HepG2 (cell line): ENCODE data around the gene SEC31A. TPM values are rescaled to one million over a fixed set of nuclear protein-coding genes. Genes with fewer than 3 reads are reported as not detected.

Experiments
- ATAC-seq: fragments of 200-7000 bp; cut with Tn5 transposase; 3 replicates; pipeline ENCODE4 v1.9.1; 2020; ENCODE audit warnings: mild to moderate bottlenecking, moderate library complexity
- BruUV-seq: library from RNA; stranded (reverse); fragments of 400-500 nt; replicated peaks from 2 replicates; lab custom pipeline; 2021; lab: Mats Ljungman, UMichigan
- CTCF ChIA-PET: fragments of 300-600 bp; formaldehyde crosslinking; extraction: SDS; loops from one replicate; lab custom pipeline; 2021; ENCODE audit warnings: low total read pairs, inconsistent platforms, low intra/inter-chr PET ratio; lab: Yijun Ruan, JAX
- POLR2A ChIA-PET: fragments of 350-600 bp; sonication (Branson Sonifier 250); formaldehyde crosslinking; loops from one replicate; lab custom pipeline; 2020; ENCODE audit warnings: antibody characterized with exemption, inconsistent platforms; lab: Yijun Ruan, JAX
- DNase-seq: peaks from one replicate; pipeline ENCODE4 v3.0.0-alpha.2; 2015; ENCODE audit warnings: low spot score
- FAIRE-seq: peaks from 3 replicates; lab custom pipeline; 2011; peaks lifted over from hg19 to GRCh38; lab: Jason Lieb, UNC
- H2AFZ ChIP-seq: one replicate; pipeline ENCODE4 v1.6.1; 2011; ENCODE audit warnings: low read length, inconsistent platforms
- H3K27ac ChIP-seq: fragments of 300-600 bp; 3 replicates; pipeline ENCODE4 v1.8.0; 2011; ENCODE audit warnings: mixed run types, mild to moderate bottlenecking, mixed read lengths, low read length, inconsistent platforms; ENCODE audit not compliant: insufficient read depth; ENCODE audit errors: extremely low read length
- H3K27me3 ChIP-seq, 2 experiments: fragments of 200-600 bp in 1 of 2; 2 replicates in 1 of 2; 3 replicates in 1 of 2; pipeline versions ENCODE4 v1.6.0 to v1.8.0; 2011; ENCODE audit warnings: low read length in 2 of 2, mild to moderate bottlenecking in 2 of 2, moderate library complexity in 2 of 2, inconsistent platforms in 1 of 2; ENCODE audit not compliant: insufficient read depth in 2 of 2, control insufficient read depth in 1 of 2
- H3K36me3 ChIP-seq, 2 experiments: fragments of 200-600 bp in 1 of 2; replicated peaks in 1 of 2; 2 replicates in 1 of 2; 3 replicates in 1 of 2; pipeline versions ENCODE4 v1.5.1 to v1.8.0; 2011; ENCODE audit warnings: low read length in 2 of 2, inconsistent platforms in 1 of 2; ENCODE audit not compliant: insufficient read depth in 2 of 2, control insufficient read depth in 1 of 2
- H3K4me1 ChIP-seq: 2 replicates; pipeline ENCODE4 v1.5.1; 2012; ENCODE audit warnings: low read length, inconsistent platforms; ENCODE audit not compliant: insufficient read depth
- H3K4me2 ChIP-seq: 2 replicates; pipeline ENCODE4 v1.6.0; 2011; ENCODE audit warnings: low read depth, low read length, inconsistent platforms
- H3K4me3 ChIP-seq, 3 experiments: fragments of 200-600 bp in 1 of 3; sonication (generic), shearing (Covaris generic) in 1 of 3; replicated peaks in 1 of 3; 2 replicates each; pipeline ENCODE4 v1.5.1; 2011 to 2016; ENCODE audit warnings: low read length in 3 of 3, inconsistent platforms in 2 of 3, low read depth in 2 of 3, mild to moderate bottlenecking in 2 of 3, control low read depth in 1 of 3, mixed read lengths in 1 of 3; ENCODE audit not compliant: insufficient read depth in 1 of 3
- H3K79me2 ChIP-seq: one replicate; pipeline ENCODE4 v1.6.1; 2011; ENCODE audit warnings: low read length, inconsistent platforms; ENCODE audit not compliant: insufficient read depth
- H3K9ac ChIP-seq: 2 replicates; pipeline ENCODE4 v1.6.0; 2011; ENCODE audit warnings: mild to moderate bottlenecking, low read depth, low read length, inconsistent platforms; ENCODE audit not compliant: insufficient read depth
- H3K9me3 ChIP-seq: 2 replicates; pipeline ENCODE4 v1.5.1; 2012; ENCODE audit warnings: mild to moderate bottlenecking, low read length
- H4K20me1 ChIP-seq: 2 replicates; pipeline ENCODE4 v1.6.0; 2011; ENCODE audit warnings: inconsistent platforms, mild to moderate bottlenecking, low read length, moderate library complexity; ENCODE audit not compliant: insufficient read depth
- HOXD1 ChIP-seq: sonication (generic); formaldehyde crosslinking; IDR thresholded peaks from 2 replicates; pipeline ENCODE4 v1.5.0; 2020; ENCODE audit warnings: missing genetic modification reagents
- NFATC3 ChIP-seq: sonication (generic); formaldehyde crosslinking; IDR thresholded peaks from 2 replicates; pipeline ENCODE4 v1.5.1; 2020; ENCODE audit warnings: mild to moderate bottlenecking, missing genetic modification reagents
- NFYB ChIP-seq: sonication (generic); formaldehyde crosslinking; IDR thresholded peaks from 2 replicates; pipeline ENCODE4 v1.4.0; 2020; ENCODE audit warnings: missing genetic modification reagents
- PAWR ChIP-seq: sonication (generic); formaldehyde crosslinking; IDR thresholded peaks from 2 replicates; pipeline ENCODE4 v1.4.0; 2020; ENCODE audit warnings: missing genetic modification reagents, mild to moderate bottlenecking, borderline replicate concordance
- RORA ChIP-seq: sonication (generic); formaldehyde crosslinking; IDR thresholded peaks from 2 replicates; pipeline ENCODE4 v1.5.0; 2020; ENCODE audit warnings: mild to moderate bottlenecking, missing genetic modification reagents, moderate library complexity
- SP140L ChIP-seq: sonication (generic); formaldehyde crosslinking; IDR thresholded peaks from 2 replicates; pipeline ENCODE4 v1.4.0; 2020; ENCODE audit warnings: missing genetic modification reagents, borderline replicate concordance
- SUZ12 ChIP-seq: fragments of 150-350 bp; IDR thresholded peaks from 2 replicates; pipeline ENCODE4 v1.6.1; 2014; ENCODE audit warnings: low read depth, low read length
- TBX2 ChIP-seq: sonication (generic); formaldehyde crosslinking; IDR thresholded peaks from 2 replicates; pipeline ENCODE4 v1.5.0; 2020; ENCODE audit warnings: missing genetic modification reagents, mild to moderate bottlenecking, borderline replicate concordance
- U2AF2 ChIP-seq: fragments of 200-400 bp; formaldehyde crosslinking; IDR thresholded peaks from 2 replicates; pipeline ENCODE4 v1.6.1; 2017; ENCODE audit warnings: low read depth, mild to moderate bottlenecking, low read length
- YY1 ChIP-seq: IDR thresholded peaks from 2 replicates; pipeline ENCODE4 v1.6.1; 2011; ENCODE audit warnings: low read length, low read depth, moderate library complexity, mild to moderate bottlenecking; ENCODE audit not compliant: insufficient read depth, insufficient replicate concordance
- ZFY ChIP-seq: sonication (generic); formaldehyde crosslinking; IDR thresholded peaks from 2 replicates; pipeline ENCODE4 v1.4.0; 2020; ENCODE audit warnings: missing genetic modification reagents
- ZNF432 ChIP-seq: sonication (generic); formaldehyde crosslinking; IDR thresholded peaks from 2 replicates; pipeline ENCODE4 v1.5.0; 2020; ENCODE audit warnings: missing genetic modification reagents, mild to moderate bottlenecking, borderline replicate concordance
- ZNF670 ChIP-seq: sonication (generic); formaldehyde crosslinking; IDR thresholded peaks from 2 replicates; pipeline ENCODE4 v1.8.0; 2022; ENCODE audit warnings: mild to moderate bottlenecking, missing genetic modification reagents, borderline replicate concordance
- ZNF678 ChIP-seq: sonication (generic); formaldehyde crosslinking; IDR thresholded peaks from 2 replicates; pipeline ENCODE4 v1.4.0; 2020; ENCODE audit warnings: mild to moderate bottlenecking, missing genetic modification reagents
- WGBS: methylation state at CpG from one replicate; pipeline ENCODE4 v1.1.6; 2017; ENCODE audit warnings: low lambda C conversion rate; 5-methylcytosine and 5-hydroxymethylcytosine counted together
- in situ Hi-C: cut with HindIII; loops from 2 replicates; pipeline ENCODE4 v1.10.0; 2017; ENCODE audit warnings: low pct_unique_long_range_greater_than_20kb; ENCODE audit not compliant: extremely low pct_ligation_motif_present
- intact Hi-C: fragments of 100-400 bp; cut with micrococcal nuclease; formaldehyde crosslinking; loops from one replicate; pipeline ENCODE4 v1.10.0; 2022; ENCODE audit not compliant: unreplicated experiment
- polyA plus RNA-seq, 8 experiments: library from polyadenylated mRNA; depleted of rRNA in 3 of 8; stranded (reverse) in 7 of 8; unstranded in 1 of 8; fragments of >200 nt; fragmentation: Illumina TruSeq in 4 of 8; extraction: Trizol in 4 of 8; gene quantifications; 2 replicates each; pipeline versions ENCODE4 v1.2.1 to v1.2.3, GENCODE V29; 2011 to 2016; ENCODE audit warnings: low read depth in 4 of 8, missing spikeins in 1 of 8, mixed read lengths in 1 of 8; ENCODE audit not compliant: insufficient read depth in 1 of 8
- total RNA-seq, 5 experiments: library from RNA; depleted of rRNA; stranded (reverse); fragments of >200 nt; fragmentation: Illumina TruSeq; extraction: Trizol; gene quantifications; 2 replicates each; pipeline ENCODE4 v1.2.3, GENCODE V29; 2016; ENCODE audit warnings: low read depth in 1 of 5
- TF ChIP-seq, protein P1 (sequence below): sonication (generic); formaldehyde crosslinking; IDR thresholded peaks from 2 replicates; pipeline ENCODE4 v1.4.0; 2020; ENCODE audit warnings: mild to moderate bottlenecking, missing genetic modification reagents
- TF ChIP-seq, protein P2 (sequence below): sonication (generic); formaldehyde crosslinking; IDR thresholded peaks from 2 replicates; pipeline ENCODE4 v1.4.0; 2020; ENCODE audit warnings: missing genetic modification reagents, low read depth, mild to moderate bottlenecking, borderline replicate concordance
- TF ChIP-seq, protein P3 (sequence below): IDR thresholded peaks from 2 replicates; pipeline ENCODE4 v1.6.1; 2016
- TF ChIP-seq, protein P4 (sequence below): sonication (generic); formaldehyde crosslinking; conservative IDR thresholded peaks from 2 replicates; pipeline ENCODE4 v1.4.0; 2020; ENCODE audit warnings: missing genetic modification reagents

SEC31A gene
- total and polyA plus RNA-seq, 2 of the 13 experiments (the other 11 are each of a cell fraction or from before 2014, with no cell fraction given), result 231 to 435 TPM

DNA sequence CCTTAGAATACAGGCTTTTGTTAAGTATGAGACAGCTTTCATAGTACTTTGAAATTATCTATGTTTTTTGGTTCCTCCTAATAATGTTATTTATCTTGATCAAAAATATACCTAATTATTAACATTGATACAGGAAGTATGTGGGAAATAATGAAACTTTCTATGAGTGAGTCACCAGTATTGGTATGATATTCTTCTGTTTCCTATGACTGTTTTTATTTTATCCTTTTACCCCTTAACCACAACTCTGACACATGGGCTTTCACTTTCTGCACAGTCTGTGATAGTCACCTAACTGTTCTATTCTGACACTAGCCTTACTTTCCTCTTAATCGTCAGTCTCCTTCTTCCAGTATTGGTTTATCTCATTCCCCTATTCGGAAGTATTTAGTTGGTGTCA, 14.3 kb upstream of the SEC31A start:
- ChIA-PET POLR2A (no interaction called here), CTCF (no interaction called here)
- Histone ChIP-seq H3K9ac (no peak overlapping the region), H3K4me3 (no peak overlapping the region), H3K27ac (no peak overlapping the region), H3K36me3 (peaks cover 1 to 7% of the 10 kb centered on the region in 2 experiments), H3K4me1 (peaks cover 14% of the 10 kb centered on the region), H3K4me2 (no peak overlapping the region), H3K9me3 (no peaks in the 10 kb centered on the region), H4K20me1 (no peaks in the 10 kb centered on the region), H3K79me2 (peaks cover 27% of the 10 kb centered on the region), H2AFZ (no peak overlapping the region), H3K27me3 (no peaks in the 10 kb centered on the region; a peak in 1 of 5 replicates)
- DNase-seq (no peak), ATAC-seq (no peak), FAIRE-seq (no peak)
- WGBS, result 94% methylated on average over 2 of the region's 2 CpGs
- BruUV-seq, result no TSS peak
- in situ Hi-C loops (no loop called here), intact Hi-C loops (no loop called here)
- TF ChIP-seq, protein P1, sequence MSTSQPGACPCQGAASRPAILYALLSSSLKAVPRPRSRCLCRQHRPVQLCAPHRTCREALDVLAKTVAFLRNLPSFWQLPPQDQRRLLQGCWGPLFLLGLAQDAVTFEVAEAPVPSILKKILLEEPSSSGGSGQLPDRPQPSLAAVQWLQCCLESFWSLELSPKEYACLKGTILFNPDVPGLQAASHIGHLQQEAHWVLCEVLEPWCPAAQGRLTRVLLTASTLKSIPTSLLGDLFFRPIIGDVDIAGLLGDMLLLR, result no peak
- TF ChIP-seq ZNF670, result no peak
- TF ChIP-seq ZNF678, result no peak
- TF ChIP-seq YY1, result no peak
- TF ChIP-seq, protein P2, sequence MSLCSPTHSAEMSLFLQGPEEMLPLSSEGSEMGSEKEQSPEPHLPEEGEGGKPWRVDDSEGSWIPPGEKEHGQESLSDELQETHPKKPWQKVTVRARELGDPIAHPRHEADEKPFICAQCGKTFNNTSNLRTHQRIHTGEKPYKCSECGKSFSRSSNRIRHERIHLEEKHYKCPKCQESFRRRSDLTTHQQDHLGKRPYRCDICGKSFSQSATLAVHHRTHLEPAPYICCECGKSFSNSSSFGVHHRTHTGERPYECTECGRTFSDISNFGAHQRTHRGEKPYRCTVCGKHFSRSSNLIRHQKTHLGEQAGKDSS (CRISPR knock-in tag), result no peak
- TF ChIP-seq U2AF2, result no peak

DNA sequence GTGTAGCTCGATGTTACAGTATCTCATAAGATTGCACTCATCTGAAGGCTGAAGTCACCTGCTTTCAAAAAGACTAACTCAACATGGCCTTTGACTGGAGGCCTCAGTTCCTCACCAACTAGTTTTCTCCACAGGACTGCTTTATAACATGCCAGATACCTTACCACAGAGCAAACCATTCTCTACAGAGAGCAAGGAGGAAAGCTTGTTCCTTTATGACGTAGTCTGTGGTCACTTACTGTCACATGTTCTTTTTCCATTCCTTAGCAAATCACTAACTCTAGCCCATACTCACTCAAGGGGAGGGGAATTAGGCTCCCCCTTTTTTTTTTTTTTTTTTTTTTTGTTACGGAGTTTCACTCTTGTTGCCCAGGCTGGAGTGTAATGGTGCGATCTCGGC, 12.8 kb upstream of the SEC31A start:
- Histone ChIP-seq H2AFZ (no peak overlapping the region), H3K4me3 (no peak overlapping the region), H3K9me3 (no peaks in the 10 kb centered on the region), H3K4me2 (no peak overlapping the region), H4K20me1 (no peaks in the 10 kb centered on the region), H3K79me2 (peaks cover 39% of the 10 kb centered on the region), H3K36me3 (peaks cover 1 to 7% of the 10 kb centered on the region in 2 experiments), H3K27me3 (no peaks in the 10 kb centered on the region; a peak in 1 of 5 replicates), H3K4me1 (peaks cover 18% of the 10 kb centered on the region), H3K9ac (no peak overlapping the region), H3K27ac (no peak overlapping the region)
- in situ Hi-C loops (no loop called here), intact Hi-C loops (no loop called here)
- CTCF ChIA-PET, result no interaction called here
- 97% methylated on average over 5 of the region's 5 CpGs for WGBS
- no peak for FAIRE-seq
- ATAC-seq, result no peak
- DNase-seq, result no peak
- POLR2A ChIA-PET, result no interaction called here
- BruUV-seq, result no TSS peak
- TF ChIP-seq, protein P3, sequence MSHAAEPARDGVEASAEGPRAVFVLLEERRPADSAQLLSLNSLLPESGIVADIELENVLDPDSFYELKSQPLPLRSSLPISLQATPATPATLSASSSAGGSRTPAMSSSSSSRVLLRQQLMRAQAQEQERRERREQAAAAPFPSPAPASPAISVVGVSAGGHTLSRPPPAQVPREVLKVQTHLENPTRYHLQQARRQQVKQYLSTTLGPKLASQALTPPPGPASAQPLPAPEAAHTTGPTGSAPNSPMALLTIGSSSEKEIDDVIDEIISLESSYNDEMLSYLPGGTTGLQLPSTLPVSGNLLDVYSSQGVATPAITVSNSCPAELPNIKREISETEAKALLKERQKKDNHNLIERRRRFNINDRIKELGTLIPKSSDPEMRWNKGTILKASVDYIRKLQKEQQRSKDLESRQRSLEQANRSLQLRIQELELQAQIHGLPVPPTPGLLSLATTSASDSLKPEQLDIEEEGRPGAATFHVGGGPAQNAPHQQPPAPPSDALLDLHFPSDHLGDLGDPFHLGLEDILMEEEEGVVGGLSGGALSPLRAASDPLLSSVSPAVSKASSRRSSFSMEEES, result no peak
- TF ChIP-seq NFYB (CRISPR knock-in tag), result no peak
- no peak for TF ChIP-seq ZFY (CRISPR knock-in tag)
- TF ChIP-seq ZNF432 (CRISPR knock-in tag), result no peak
- TF ChIP-seq RORA, result no peak
- TF ChIP-seq PAWR, result no peak
- no peak for TF ChIP-seq SP140L (CRISPR knock-in tag)
- no peak for TF ChIP-seq HOXD1 (CRISPR knock-in tag)
- TF ChIP-seq SUZ12, result no peak
- no peak for TF ChIP-seq TBX2 (CRISPR knock-in tag)
- TF ChIP-seq, protein P4, sequence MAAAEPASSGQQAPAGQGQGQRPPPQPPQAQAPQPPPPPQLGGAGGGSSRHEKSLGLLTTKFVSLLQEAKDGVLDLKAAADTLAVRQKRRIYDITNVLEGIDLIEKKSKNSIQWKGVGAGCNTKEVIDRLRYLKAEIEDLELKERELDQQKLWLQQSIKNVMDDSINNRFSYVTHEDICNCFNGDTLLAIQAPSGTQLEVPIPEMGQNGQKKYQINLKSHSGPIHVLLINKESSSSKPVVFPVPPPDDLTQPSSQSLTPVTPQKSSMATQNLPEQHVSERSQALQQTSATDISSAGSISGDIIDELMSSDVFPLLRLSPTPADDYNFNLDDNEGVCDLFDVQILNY (CRISPR knock-in tag), result no peak
- TF ChIP-seq NFATC3 (CRISPR knock-in tag), result no peak
